HG03196 (cell line): ENCODE measurements around the gene ZFAND3.
"Not testable (repeated sequence)": the region's sequence is repeated elsewhere in the genome, so short reads cannot be mapped to it uniquely, and the experiment has no call there.

Experiments used
- ATAC-seq: cut with Tn5 transposase; IDR thresholded peaks from one replicate; pipeline ENCODE4 v1.9.1; 2021; ENCODE audit not compliant: unreplicated experiment

ZFAND3 gene

GRCh38 chr6:38114976-38115625 lies 295.6 kb downstream of the ZFAND3 start:
- no peak for ATAC-seq

- ATAC-seq = no peak
Measured at GRCh38 chr6:38115626-38116008, 296.1 kb downstream of the ZFAND3 start.

GRCh38 chr6:38116248-38116647 lies 296.7 kb downstream of the ZFAND3 start:
- ATAC-seq = no peak

GRCh38 chr6:38117281-38117680 lies 297.8 kb downstream of the ZFAND3 start:
- no peak for ATAC-seq

GRCh38 chr6:38118791-38119365 lies 299.4 kb downstream of the ZFAND3 start:
- no peak for ATAC-seq

GRCh38 chr6:38119516-38119915 lies 300.0 kb downstream of the ZFAND3 start:
- no peak for ATAC-seq

- ATAC-seq = not testable (repeated sequence)
Measured at GRCh38 chr6:38124224-38124926, 304.8 kb downstream of the ZFAND3 start.

- ATAC-seq = no peak
Measured at GRCh38 chr6:38127284-38127683, 307.8 kb downstream of the ZFAND3 start.

GRCh38 chr6:38131527-38131965 lies 312.0 kb downstream of the ZFAND3 start:
- no peak for ATAC-seq

- no peak for ATAC-seq
Measured at GRCh38 chr6:38133932-38134703, 314.6 kb downstream of the ZFAND3 start.

GRCh38 chr6:38134704-38135088 lies 315.2 kb downstream of the ZFAND3 start:
- no peak for ATAC-seq

- no peak for ATAC-seq
Measured at GRCh38 chr6:38136547-38136946, 317.0 kb downstream of the ZFAND3 start.

- no peak for ATAC-seq
Measured at GRCh38 chr6:38137608-38138265, 318.2 kb downstream of the ZFAND3 start.

- no peak for ATAC-seq
Measured at GRCh38 chr6:38138374-38138773, 318.8 kb downstream of the ZFAND3 start.

- ATAC-seq = no peak
Measured at GRCh38 chr6:38141085-38141484, 321.6 kb downstream of the ZFAND3 start.

GRCh38 chr6:38141716-38142115 lies 322.2 kb downstream of the ZFAND3 start:
- no peak for ATAC-seq

- ATAC-seq = no peak
Measured at GRCh38 chr6:38142178-38142902, 322.8 kb downstream of the ZFAND3 start.

- ATAC-seq = no peak
Measured at GRCh38 chr6:38143191-38144150, 323.9 kb downstream of the ZFAND3 start.

- ATAC-seq = no peak
Measured at GRCh38 chr6:38144365-38144945, 324.9 kb downstream of the ZFAND3 start.
